ENCODE data around the gene CCDC12. TPM values are rescaled to one million over a fixed set of nuclear protein-coding genes. Genes with fewer than 3 reads are reported as not detected.

The CCDC12 gene
- polyA plus RNA-seq, 1 donor: 57.3 TPM

GRCh38 chr3:46922426-46922825, 54.1 kb downstream of the CCDC12 start:
- no peak for DNase-seq
- H3K27ac ChIP-seq (ENCODE audit: low read length): no peak overlapping the region
- H3K36me3 ChIP-seq (ENCODE audit: control insufficient read depth, insufficient read depth, low read length): peaks cover 89% of the 10 kb centered on the region
- 100% methylated on average over 2 of the region's 4 CpGs for WGBS (ENCODE audit: insufficient coverage, low lambda C conversion rate)
- H3K27me3 ChIP-seq (ENCODE audit: control insufficient read depth, insufficient read depth, low read length): no peaks in the 10 kb centered on the region
- H3K9me3 ChIP-seq (ENCODE audit: control insufficient read depth, low read depth, low read length): no peaks in the 10 kb centered on the region
- peaks cover 19% of the 10 kb centered on the region for H3K4me1 ChIP-seq (ENCODE audit: control insufficient read depth, insufficient read depth, low read length)
- H3K4me3 ChIP-seq (ENCODE audit: low read length): no peak overlapping the region

- Histone ChIP-seq H3K27ac (ENCODE audit: low read length) (no peak overlapping the region), H3K9me3 (ENCODE audit: control insufficient read depth, low read depth, low read length) (peaks cover 2% of the 10 kb centered on the region), H3K4me1 (ENCODE audit: control insufficient read depth, insufficient read depth, low read length) (peaks cover 13% of the 10 kb centered on the region), H3K4me3 (ENCODE audit: low read length) (no peak overlapping the region), H3K36me3 (ENCODE audit: control insufficient read depth, insufficient read depth, low read length) (peaks cover 89% of the 10 kb centered on the region), H3K27me3 (ENCODE audit: control insufficient read depth, insufficient read depth, low read length) (no peaks in the 10 kb centered on the region)
- no peak for DNase-seq
- WGBS (ENCODE audit: insufficient coverage, low lambda C conversion rate): no CpG with 5 or more reads among the region's 7 CpGs
Observed at GRCh38 chr3:46921871-46922271, 54.7 kb downstream of the CCDC12 start.

GRCh38 chr3:46921041-46921440, 55.5 kb downstream of the CCDC12 start:
- no CpG with 5 or more reads among the region's 4 CpGs for WGBS (ENCODE audit: insufficient coverage, low lambda C conversion rate)
- Histone ChIP-seq H3K36me3 (ENCODE audit: control insufficient read depth, insufficient read depth, low read length) (peaks cover 81% of the 10 kb centered on the region), H3K4me3 (ENCODE audit: low read length) (no peak overlapping the region), H3K27me3 (ENCODE audit: control insufficient read depth, insufficient read depth, low read length) (no peaks in the 10 kb centered on the region), H3K4me1 (ENCODE audit: control insufficient read depth, insufficient read depth, low read length) (peaks cover 5% of the 10 kb centered on the region), H3K27ac (ENCODE audit: low read length) (no peak overlapping the region), H3K9me3 (ENCODE audit: control insufficient read depth, low read depth, low read length) (peaks cover 2% of the 10 kb centered on the region)
- DNase-seq: no peak

- no peaks in the 10 kb centered on the region for H3K4me1 ChIP-seq (ENCODE audit: control insufficient read depth, insufficient read depth, low read length)
- DNase-seq: no peak
- no peak overlapping the region for H3K4me3 ChIP-seq (ENCODE audit: low read length)
- H3K36me3 ChIP-seq (ENCODE audit: control insufficient read depth, insufficient read depth, low read length): peaks cover 60% of the 10 kb centered on the region
- H3K9me3 ChIP-seq (ENCODE audit: control insufficient read depth, low read depth, low read length): peaks cover 2% of the 10 kb centered on the region
- no peaks in the 10 kb centered on the region for H3K27me3 ChIP-seq (ENCODE audit: control insufficient read depth, insufficient read depth, low read length)
- WGBS (ENCODE audit: insufficient coverage, low lambda C conversion rate): 100% methylated on average over 1 of the region's 4 CpGs
- no peak overlapping the region for H3K27ac ChIP-seq (ENCODE audit: low read length)
Observed at GRCh38 chr3:46918634-46919033, 57.9 kb downstream of the CCDC12 start.

GRCh38 chr3:46918202-46918601, 58.3 kb downstream of the CCDC12 start:
- H3K36me3 ChIP-seq (ENCODE audit: control insufficient read depth, insufficient read depth, low read length): peaks cover 56% of the 10 kb centered on the region
- no peak overlapping the region for H3K4me3 ChIP-seq (ENCODE audit: low read length)
- peaks cover 2% of the 10 kb centered on the region for H3K9me3 ChIP-seq (ENCODE audit: control insufficient read depth, low read depth, low read length)
- H3K4me1 ChIP-seq (ENCODE audit: control insufficient read depth, insufficient read depth, low read length): no peaks in the 10 kb centered on the region
- H3K27me3 ChIP-seq (ENCODE audit: control insufficient read depth, insufficient read depth, low read length): no peaks in the 10 kb centered on the region
- WGBS (ENCODE audit: insufficient coverage, low lambda C conversion rate): no CpG with 5 or more reads among the region's 1 CpG
- H3K27ac ChIP-seq (ENCODE audit: low read length): no peak overlapping the region
- no peak for DNase-seq

- Histone ChIP-seq H3K4me1 (ENCODE audit: control insufficient read depth, insufficient read depth, low read length) (no peaks in the 10 kb centered on the region), H3K27ac (ENCODE audit: low read length) (no peak overlapping the region), H3K4me3 (ENCODE audit: low read length) (no peak overlapping the region), H3K27me3 (ENCODE audit: control insufficient read depth, insufficient read depth, low read length) (no peaks in the 10 kb centered on the region), H3K9me3 (ENCODE audit: control insufficient read depth, low read depth, low read length) (peaks cover 2% of the 10 kb centered on the region), H3K36me3 (ENCODE audit: control insufficient read depth, insufficient read depth, low read length) (peaks cover 47% of the 10 kb centered on the region)
- no peak for DNase-seq
- 100% methylated on average over 1 of the region's 3 CpGs for WGBS (ENCODE audit: insufficient coverage, low lambda C conversion rate)
Observed at GRCh38 chr3:46917257-46917656, 59.3 kb downstream of the CCDC12 start.

- Histone ChIP-seq H3K27me3 (ENCODE audit: control insufficient read depth, insufficient read depth, low read length) (no peaks in the 10 kb centered on the region), H3K4me3 (ENCODE audit: low read length) (no peak overlapping the region), H3K9me3 (ENCODE audit: control insufficient read depth, low read depth, low read length) (peaks cover 2% of the 10 kb centered on the region), H3K4me1 (ENCODE audit: control insufficient read depth, insufficient read depth, low read length) (no peaks in the 10 kb centered on the region), H3K36me3 (ENCODE audit: control insufficient read depth, insufficient read depth, low read length) (peaks cover 42% of the 10 kb centered on the region), H3K27ac (ENCODE audit: low read length) (no peak overlapping the region)
- DNase-seq: no peak
- WGBS (ENCODE audit: insufficient coverage, low lambda C conversion rate): no CpG with 5 or more reads among the region's 3 CpGs
Observed at GRCh38 chr3:46916799-46917198, 59.7 kb downstream of the CCDC12 start.

GRCh38 chr3:46916278-46916677, 60.3 kb downstream of the CCDC12 start:
- H3K27me3 ChIP-seq (ENCODE audit: control insufficient read depth, insufficient read depth, low read length): no peaks in the 10 kb centered on the region
- no peaks in the 10 kb centered on the region for H3K4me1 ChIP-seq (ENCODE audit: control insufficient read depth, insufficient read depth, low read length)
- WGBS (ENCODE audit: insufficient coverage, low lambda C conversion rate): 86% methylated on average over 1 of the region's 1 CpG
- no peak for DNase-seq
- H3K9me3 ChIP-seq (ENCODE audit: control insufficient read depth, low read depth, low read length): peaks cover 2% of the 10 kb centered on the region
- H3K36me3 ChIP-seq (ENCODE audit: control insufficient read depth, insufficient read depth, low read length): peaks cover 37% of the 10 kb centered on the region
- H3K27ac ChIP-seq (ENCODE audit: low read length): no peak overlapping the region
- no peak overlapping the region for H3K4me3 ChIP-seq (ENCODE audit: low read length)

- 100% methylated on average over 2 of the region's 8 CpGs for WGBS (ENCODE audit: insufficient coverage, low lambda C conversion rate)
Observed at GRCh38 chr3:46915297-46915822, 61.2 kb downstream of the CCDC12 start.

GRCh38 chr3:46914849-46915248, 61.7 kb downstream of the CCDC12 start:
- no peak overlapping the region for H3K27ac ChIP-seq (ENCODE audit: low read length)
- WGBS (ENCODE audit: insufficient coverage, low lambda C conversion rate): no CpG with 5 or more reads among the region's 7 CpGs
- H3K27me3 ChIP-seq (ENCODE audit: control insufficient read depth, insufficient read depth, low read length): no peaks in the 10 kb centered on the region
- DNase-seq: no peak
- peaks cover 25% of the 10 kb centered on the region for H3K36me3 ChIP-seq (ENCODE audit: control insufficient read depth, insufficient read depth, low read length)
- peaks cover 2% of the 10 kb centered on the region for H3K9me3 ChIP-seq (ENCODE audit: control insufficient read depth, low read depth, low read length)
- H3K4me1 ChIP-seq (ENCODE audit: control insufficient read depth, insufficient read depth, low read length): peaks cover 2% of the 10 kb centered on the region
- no peak overlapping the region for H3K4me3 ChIP-seq (ENCODE audit: low read length)

More at GRCh38 chr3:46915297-46915822, 61.2 kb downstream of the CCDC12 start:
- Histone ChIP-seq H3K27ac (ENCODE audit: low read length) (no peak overlapping the region), H3K9me3 (ENCODE audit: control insufficient read depth, low read depth, low read length) (peaks cover 2% of the 10 kb centered on the region), H3K36me3 (ENCODE audit: control insufficient read depth, insufficient read depth, low read length) (peaks cover 28% of the 10 kb centered on the region), H3K27me3 (ENCODE audit: control insufficient read depth, insufficient read depth, low read length) (no peaks in the 10 kb centered on the region), H3K4me1 (ENCODE audit: control insufficient read depth, insufficient read depth, low read length) (no peaks in the 10 kb centered on the region), H3K4me3 (ENCODE audit: low read length) (no peak overlapping the region)
- DNase-seq: no peak

- 75% methylated on average over 2 of the region's 8 CpGs for WGBS (ENCODE audit: insufficient coverage, low lambda C conversion rate)
- no peak for DNase-seq
Observed at GRCh38 chr3:46913644-46914043, 62.9 kb downstream of the CCDC12 start.

More at GRCh38 chr3:46913644-46914043, 62.9 kb downstream of the CCDC12 start:
- Histone ChIP-seq H3K27me3 (ENCODE audit: control insufficient read depth, insufficient read depth, low read length) (no peaks in the 10 kb centered on the region), H3K9me3 (ENCODE audit: control insufficient read depth, low read depth, low read length) (peaks cover 2% of the 10 kb centered on the region), H3K36me3 (ENCODE audit: control insufficient read depth, insufficient read depth, low read length) (peaks cover 14% of the 10 kb centered on the region), H3K4me3 (ENCODE audit: low read length) (no peak overlapping the region), H3K4me1 (ENCODE audit: control insufficient read depth, insufficient read depth, low read length) (peaks cover 7% of the 10 kb centered on the region), H3K27ac (ENCODE audit: low read length) (no peak overlapping the region)
